ENCODE measurements around the gene SLC22A6.
A peak's percentile ranks its signal among the peaks of the same experiment; 100 is the strongest.
"Not testable (repeated sequence)": the region's sequence is repeated elsewhere in the genome, so short reads cannot be mapped to it uniquely, and the experiment has no call there.

The SLC22A6 gene

GRCh38 chr11:62985041-62985750, 429 bp upstream of the SLC22A6 start:
- DNase-seq = no peak

GRCh38 chr11:62983536-62984199, 1.1 kb downstream of the SLC22A6 start:
- DNase-seq = no peak

GRCh38 chr11:62981743-62982142, 3.0 kb downstream of the SLC22A6 start:
- no peak for DNase-seq

GRCh38 chr11:62980133-62980760, 4.5 kb downstream of the SLC22A6 start:
- DNase-seq = no peak

GRCh38 chr11:62976109-62976508, 8.7 kb downstream of the SLC22A6 start:
- DNase-seq = no peak

GRCh38 chr11:62974848-62975522, 9.8 kb downstream of the SLC22A6 start:
- peak; percentile 74 to 79 for DNase-seq

GRCh38 chr11:62965574-62965973, 19.2 kb downstream of the SLC22A6 start:
- no peak for DNase-seq

GRCh38 chr11:62962391-62962790, 22.4 kb downstream of the SLC22A6 start:
- DNase-seq = no peak

GRCh38 chr11:62961017-62961570, 23.7 kb downstream of the SLC22A6 start:
- no peak for DNase-seq

GRCh38 chr11:62959422-62959980, 25.3 kb downstream of the SLC22A6 start:
- DNase-seq = no peak

GRCh38 chr11:62958547-62959421, 26.0 kb downstream of the SLC22A6 start:
- no peak for DNase-seq

GRCh38 chr11:62957147-62957546, 27.6 kb downstream of the SLC22A6 start:
- no peak for DNase-seq

- no peak for DNase-seq
Observed at GRCh38 chr11:62954478-62954877, 30.3 kb downstream of the SLC22A6 start.

GRCh38 chr11:62953811-62954210, 31.0 kb downstream of the SLC22A6 start:
- DNase-seq = no peak

GRCh38 chr11:62948765-62949320, 35.9 kb downstream of the SLC22A6 start:
- no peak for DNase-seq

- not testable (repeated sequence) for DNase-seq
Observed at GRCh38 chr11:62945538-62945937, 39.2 kb downstream of the SLC22A6 start.

GRCh38 chr11:62937528-62937927, 47.2 kb downstream of the SLC22A6 start:
- not testable (repeated sequence) for DNase-seq

- no peak for DNase-seq
Observed at GRCh38 chr11:62934496-62934785, 50.3 kb downstream of the SLC22A6 start.

- DNase-seq = no peak
Observed at GRCh38 chr11:62933750-62934495, 50.8 kb downstream of the SLC22A6 start.

- no peak for DNase-seq
Observed at GRCh38 chr11:62933285-62933684, 51.5 kb downstream of the SLC22A6 start.
